IPS-18a (cell line): ENCODE data around the gene MTA1.

Experiments
- H3K27ac ChIP-seq: one replicate; pipeline ENCODE4 v1.5.1; 2013; ENCODE audit warnings: low read length
- H3K27me3 ChIP-seq: one replicate; pipeline ENCODE4 v1.6.1; 2013; ENCODE audit warnings: mild to moderate bottlenecking, low read length; ENCODE audit not compliant: control insufficient read depth, insufficient read depth
- H3K36me3 ChIP-seq: one replicate; pipeline ENCODE4 v1.6.1; 2013; ENCODE audit warnings: low read depth, low read length; ENCODE audit not compliant: control insufficient read depth
- H3K4me1 ChIP-seq: one replicate; pipeline ENCODE4 v1.6.1; 2013; ENCODE audit warnings: low read depth, low read length; ENCODE audit not compliant: control insufficient read depth
- H3K4me3 ChIP-seq: one replicate; pipeline ENCODE4 v1.5.1; 2013; ENCODE audit warnings: low read length
- H3K9ac ChIP-seq: one replicate; pipeline ENCODE4 v1.6.1; 2013; ENCODE audit warnings: mild to moderate bottlenecking, low read length, moderate library complexity
- H3K9me3 ChIP-seq: one replicate; pipeline ENCODE4 v1.6.1; 2013; ENCODE audit warnings: low read depth, low read length; ENCODE audit not compliant: control insufficient read depth

The MTA1 gene

GRCh38 chr14:105423488-105424195 is 4.0 kb downstream of the MTA1 start:
- Histone ChIP-seq H3K9me3 (no peaks in the 10 kb centered on the region), H3K4me1 (no peaks in the 10 kb centered on the region), H3K36me3 (peaks cover 20% of the 10 kb centered on the region), H3K27ac (no peak overlapping the region), H3K4me3 (no peak overlapping the region), H3K27me3 (no peaks in the 10 kb centered on the region), H3K9ac (no peak overlapping the region)

- Histone ChIP-seq H3K9me3 (no peaks in the 10 kb centered on the region), H3K27ac (no peak overlapping the region), H3K36me3 (peaks cover 20% of the 10 kb centered on the region), H3K4me3 (no peak overlapping the region), H3K27me3 (no peaks in the 10 kb centered on the region), H3K4me1 (no peaks in the 10 kb centered on the region), H3K9ac (no peak overlapping the region)
Observed at GRCh38 chr14:105424861-105425260, 5.2 kb downstream of the MTA1 start.

- no peak overlapping the region for H3K9ac ChIP-seq
- H3K9me3 ChIP-seq: no peaks in the 10 kb centered on the region
- no peaks in the 10 kb centered on the region for H3K4me1 ChIP-seq
- H3K27ac ChIP-seq: no peak overlapping the region
- no peaks in the 10 kb centered on the region for H3K27me3 ChIP-seq
- peaks cover 26% of the 10 kb centered on the region for H3K36me3 ChIP-seq
- H3K4me3 ChIP-seq: no peak overlapping the region
Observed at GRCh38 chr14:105425823-105426247, 6.2 kb downstream of the MTA1 start.

GRCh38 chr14:105426416-105427130 is 6.9 kb downstream of the MTA1 start:
- Histone ChIP-seq H3K27me3 (no peaks in the 10 kb centered on the region), H3K4me1 (no peaks in the 10 kb centered on the region), H3K27ac (no peak overlapping the region), H3K36me3 (peaks cover 26% of the 10 kb centered on the region), H3K4me3 (no peak overlapping the region), H3K9ac (no peak overlapping the region), H3K9me3 (no peaks in the 10 kb centered on the region)

GRCh38 chr14:105427412-105427811 is 7.8 kb downstream of the MTA1 start:
- Histone ChIP-seq H3K9me3 (no peaks in the 10 kb centered on the region), H3K4me3 (no peak overlapping the region), H3K4me1 (no peaks in the 10 kb centered on the region), H3K36me3 (peaks cover 26% of the 10 kb centered on the region), H3K9ac (no peak overlapping the region), H3K27ac (no peak overlapping the region), H3K27me3 (no peaks in the 10 kb centered on the region)

GRCh38 chr14:105427936-105428485 is 8.4 kb downstream of the MTA1 start:
- H3K36me3 ChIP-seq: peaks cover 23% of the 10 kb centered on the region

GRCh38 chr14:105430042-105430441 is 10.4 kb downstream of the MTA1 start:
- H3K27ac ChIP-seq: no peak overlapping the region

More at GRCh38 chr14:105427936-105428485, 8.4 kb downstream of the MTA1 start:
- no peaks in the 10 kb centered on the region for H3K9me3 ChIP-seq
- peaks cover 4% of the 10 kb centered on the region for H3K4me1 ChIP-seq
- no peaks in the 10 kb centered on the region for H3K27me3 ChIP-seq
- no peak overlapping the region for H3K4me3 ChIP-seq
- no peak overlapping the region for H3K9ac ChIP-seq
- H3K27ac ChIP-seq: no peak overlapping the region

GRCh38 chr14:105430565-105430964 is 10.9 kb downstream of the MTA1 start:
- H3K36me3 ChIP-seq: peaks cover 17% of the 10 kb centered on the region
- H3K27ac ChIP-seq: no peak overlapping the region

More at GRCh38 chr14:105430042-105430441, 10.4 kb downstream of the MTA1 start:
- Histone ChIP-seq H3K9ac (no peak overlapping the region), H3K4me3 (no peak overlapping the region), H3K36me3 (peaks cover 17% of the 10 kb centered on the region), H3K27me3 (no peaks in the 10 kb centered on the region), H3K4me1 (peaks cover 8% of the 10 kb centered on the region), H3K9me3 (no peaks in the 10 kb centered on the region)

GRCh38 chr14:105431256-105431655 is 11.6 kb downstream of the MTA1 start:
- Histone ChIP-seq H3K4me3 (no peak overlapping the region), H3K4me1 (peaks cover 8% of the 10 kb centered on the region), H3K9me3 (no peaks in the 10 kb centered on the region), H3K27me3 (no peaks in the 10 kb centered on the region), H3K36me3 (peaks cover 17% of the 10 kb centered on the region), H3K9ac (no peak overlapping the region), H3K27ac (no peak overlapping the region)

More at GRCh38 chr14:105430565-105430964, 10.9 kb downstream of the MTA1 start:
- H3K4me1 ChIP-seq: peaks cover 8% of the 10 kb centered on the region
- no peaks in the 10 kb centered on the region for H3K9me3 ChIP-seq
- H3K27me3 ChIP-seq: no peaks in the 10 kb centered on the region
- no peak overlapping the region for H3K4me3 ChIP-seq
- no peak overlapping the region for H3K9ac ChIP-seq

GRCh38 chr14:105432657-105433056 is 13.0 kb downstream of the MTA1 start:
- Histone ChIP-seq H3K4me1 (peaks cover 8% of the 10 kb centered on the region), H3K4me3 (no peak overlapping the region), H3K9me3 (no peaks in the 10 kb centered on the region), H3K36me3 (peaks cover 6% of the 10 kb centered on the region), H3K27me3 (no peaks in the 10 kb centered on the region), H3K27ac (no peak overlapping the region), H3K9ac (no peak overlapping the region)

- no peak overlapping the region for H3K4me3 ChIP-seq
Observed at GRCh38 chr14:105433161-105433605, 13.6 kb downstream of the MTA1 start.

More at GRCh38 chr14:105433161-105433605, 13.6 kb downstream of the MTA1 start:
- no peak overlapping the region for H3K27ac ChIP-seq
- H3K4me1 ChIP-seq: peaks cover 8% of the 10 kb centered on the region
- no peaks in the 10 kb centered on the region for H3K27me3 ChIP-seq
- H3K9ac ChIP-seq: no peak overlapping the region
- H3K36me3 ChIP-seq: peaks cover 6% of the 10 kb centered on the region
- H3K9me3 ChIP-seq: no peaks in the 10 kb centered on the region
